HG03469 (cell line): ENCODE data around the gene TMEM50B.
"Not testable (repeated sequence)": the region's sequence is repeated elsewhere in the genome, so short reads cannot be mapped to it uniquely, and the experiment has no call there.

Experiments used
- ATAC-seq: cut with Tn5 transposase; IDR thresholded peaks from one replicate; pipeline ENCODE4 v1.9.1; 2021; ENCODE audit warnings: mild to moderate bottlenecking, moderate library complexity, moderate number of reproducible peaks; ENCODE audit not compliant: unreplicated experiment

TMEM50B gene

DNA sequence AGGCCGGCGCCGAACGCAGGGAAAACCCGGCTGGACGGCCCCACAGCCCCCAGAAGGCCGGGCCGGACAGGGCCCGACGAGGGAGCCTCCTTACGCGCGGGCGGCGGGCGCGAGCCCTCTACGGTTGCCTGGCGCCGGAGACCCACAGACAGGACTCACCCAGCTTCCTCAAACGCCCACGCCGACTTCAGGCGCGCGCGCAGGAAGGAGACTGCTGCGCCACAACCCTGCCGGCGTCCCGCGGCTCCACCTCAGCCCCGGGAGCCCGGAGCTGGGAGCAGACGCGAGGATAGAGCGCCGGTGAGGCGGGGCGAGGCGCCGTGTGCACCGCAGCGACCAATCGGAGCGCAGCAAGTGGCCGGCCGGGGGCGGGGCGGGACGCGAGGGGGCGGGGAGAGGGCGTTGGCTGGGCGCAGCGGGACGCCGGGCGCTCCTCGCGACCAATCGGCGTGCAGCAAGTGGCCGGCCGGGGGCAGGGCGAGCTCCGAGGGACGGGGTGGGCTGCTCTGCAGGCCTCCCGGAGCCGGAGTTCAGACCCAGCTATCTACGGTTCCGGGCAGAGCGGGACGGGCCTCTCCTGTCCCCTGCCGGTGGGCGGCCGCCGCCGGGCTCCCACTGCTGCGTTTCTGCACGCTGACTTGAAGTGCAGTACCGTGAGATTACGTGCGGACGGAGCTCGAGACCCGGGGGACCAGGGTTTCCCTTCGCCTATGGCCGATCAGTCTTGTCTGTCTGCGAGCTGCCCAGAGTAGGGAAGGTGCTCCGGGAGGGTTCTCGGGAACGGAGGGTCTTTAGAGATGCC is at the start of gene TMEM50B:
Gene TMEM50B (minus strand): TSS at position 296 of the 802 bp plus-strand sequence. CDS start 11,089 bp downstream, outside the sequence.
- ATAC-seq: peak; percentile 85

DNA sequence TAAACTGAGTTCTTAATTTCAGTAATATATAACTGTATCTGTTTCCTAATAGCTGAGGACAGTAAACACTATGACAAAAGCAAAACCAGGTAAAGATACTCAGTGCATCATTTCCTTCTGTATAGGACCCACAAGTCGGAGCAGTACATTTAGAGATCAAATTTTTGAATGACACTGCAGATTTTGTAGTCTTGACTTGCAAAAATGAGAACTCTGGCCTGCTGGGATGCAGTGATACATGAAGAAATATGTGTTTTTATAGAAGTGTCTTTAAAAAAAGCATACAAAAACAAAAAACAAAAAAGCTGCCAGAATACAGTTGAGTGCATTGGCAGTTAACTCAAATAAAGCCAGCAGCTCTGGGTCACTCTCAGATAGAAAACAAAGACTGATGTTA is 43.2 kb upstream of the TMEM50B start:
- ATAC-seq: no peak

DNA sequence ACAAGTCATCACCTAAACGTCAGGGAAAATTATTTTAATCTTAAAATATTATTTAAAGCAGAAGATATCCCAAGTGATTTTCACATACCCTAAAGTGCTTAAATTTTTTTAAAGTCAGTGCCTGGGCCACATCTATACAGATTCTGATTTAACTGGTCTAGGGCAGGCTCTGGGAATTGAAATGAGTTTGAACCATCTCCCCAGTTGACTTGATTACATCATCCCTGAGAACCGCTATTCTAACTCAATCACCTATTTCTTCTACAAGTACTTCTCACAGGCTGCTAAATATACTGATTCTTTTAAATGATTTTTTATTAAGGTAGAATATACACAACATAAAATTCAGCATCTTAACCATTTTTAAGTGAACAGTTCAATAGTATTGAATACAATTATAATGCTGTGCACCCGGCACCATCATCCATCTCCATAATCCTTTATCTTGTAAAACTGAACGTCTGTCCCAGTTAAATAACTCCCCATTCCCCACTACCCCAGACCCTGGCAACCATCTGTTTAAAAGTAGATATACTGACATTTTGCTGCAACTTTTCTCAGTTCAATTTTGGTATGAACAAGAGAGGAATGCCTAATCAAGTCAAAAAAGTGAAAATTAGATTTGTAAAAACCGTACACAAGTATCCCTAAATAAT is 42.7 kb upstream of the TMEM50B start:
- ATAC-seq: no peak

DNA sequence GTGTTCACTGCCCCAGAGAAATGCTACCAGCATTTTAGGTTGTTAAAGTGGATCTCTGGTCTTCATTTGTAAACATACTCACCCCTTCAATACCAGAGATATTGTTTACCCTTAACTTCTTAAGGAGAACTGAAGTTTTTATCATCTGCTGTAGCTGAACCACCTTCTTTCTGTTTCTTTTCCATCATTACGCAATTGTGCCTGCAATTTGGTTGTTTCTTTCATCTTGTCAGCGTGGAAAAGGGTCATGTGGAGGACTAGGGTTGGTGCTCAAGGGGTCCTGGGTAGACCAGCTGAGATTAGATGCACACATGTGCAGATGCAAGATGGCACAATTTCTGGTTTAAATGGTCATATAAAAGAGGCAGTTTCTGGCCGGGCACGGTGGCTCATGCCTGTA is 39.1 kb upstream of the TMEM50B start:
- ATAC-seq: no peak

DNA sequence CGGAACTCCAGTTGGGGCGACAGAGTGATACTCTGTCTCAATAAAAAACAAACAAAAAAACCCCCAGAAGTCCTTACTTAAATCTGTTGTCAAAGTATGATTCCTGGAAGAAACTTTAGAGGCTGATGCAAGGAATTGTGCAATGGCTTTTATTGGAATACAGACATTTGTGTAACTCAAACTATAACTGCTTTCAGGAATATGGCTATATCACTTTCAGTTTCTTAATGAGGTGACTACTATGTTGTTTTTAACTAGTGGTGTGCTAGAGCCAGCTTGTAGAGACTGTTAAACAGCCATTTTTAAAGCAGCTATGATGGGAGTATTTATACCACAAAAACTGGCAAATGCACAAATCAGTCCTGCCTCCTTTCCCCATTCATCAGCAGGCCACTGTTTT is 34.5 kb upstream of the TMEM50B start:
- no peak for ATAC-seq

DNA sequence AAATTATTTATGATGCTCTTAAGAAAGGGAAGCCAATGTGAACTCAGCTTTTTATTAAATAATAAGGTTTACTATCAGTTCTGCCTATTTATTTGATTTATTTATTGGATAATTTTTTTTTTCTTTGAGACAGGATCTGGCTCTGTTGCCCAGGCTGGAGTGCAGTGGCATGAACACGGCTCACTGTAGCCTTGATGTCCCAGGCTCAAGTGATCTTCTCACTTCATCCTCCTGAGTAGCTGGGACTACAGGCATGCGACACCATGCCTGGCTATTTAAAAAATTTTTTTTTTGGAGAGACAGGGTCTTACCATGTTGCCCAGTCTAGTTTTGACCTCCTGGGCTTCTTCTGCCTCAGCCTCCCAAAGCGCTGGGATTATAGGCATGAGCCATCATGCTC is 32.7 kb upstream of the TMEM50B start:
- no peak for ATAC-seq

DNA sequence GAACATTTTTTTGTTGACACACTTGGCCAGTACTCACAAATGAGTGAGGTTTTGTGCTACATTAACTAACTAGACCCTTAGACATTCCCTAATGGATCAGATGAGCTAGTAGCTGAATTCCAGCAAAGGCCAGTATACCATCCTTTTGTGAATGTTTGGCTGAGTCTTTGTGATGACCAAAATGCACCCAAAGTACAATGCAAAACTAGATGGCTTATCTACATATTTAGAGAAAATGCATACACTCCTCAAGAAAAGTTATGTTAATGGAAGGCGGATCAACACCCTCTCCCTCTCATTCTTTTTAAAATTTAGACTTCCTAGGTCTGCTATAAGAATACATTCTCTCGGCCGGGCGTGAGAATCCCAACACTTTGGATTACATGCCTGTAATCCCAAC is 31.9 kb upstream of the TMEM50B start:
- no peak for ATAC-seq

DNA sequence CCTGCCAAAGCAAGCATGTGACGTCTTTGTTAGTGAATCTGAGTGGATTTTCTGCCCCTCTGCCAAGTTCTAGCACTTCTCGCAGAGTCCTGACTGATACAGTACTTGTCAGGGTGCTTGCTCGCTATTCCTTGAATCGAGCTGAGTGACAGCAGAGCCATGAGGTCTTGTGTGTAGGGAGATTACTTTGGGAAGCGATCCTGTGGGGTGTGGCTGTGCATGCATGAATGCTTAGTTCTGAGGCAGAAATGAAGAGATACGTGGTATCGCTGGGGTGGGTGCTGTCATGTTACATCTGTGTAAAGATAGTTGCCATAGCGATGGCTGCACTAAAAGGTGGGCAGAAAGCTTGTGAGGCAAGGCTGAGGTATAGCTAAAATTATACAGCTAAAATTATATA is 31.1 kb upstream of the TMEM50B start:
- no peak for ATAC-seq

DNA sequence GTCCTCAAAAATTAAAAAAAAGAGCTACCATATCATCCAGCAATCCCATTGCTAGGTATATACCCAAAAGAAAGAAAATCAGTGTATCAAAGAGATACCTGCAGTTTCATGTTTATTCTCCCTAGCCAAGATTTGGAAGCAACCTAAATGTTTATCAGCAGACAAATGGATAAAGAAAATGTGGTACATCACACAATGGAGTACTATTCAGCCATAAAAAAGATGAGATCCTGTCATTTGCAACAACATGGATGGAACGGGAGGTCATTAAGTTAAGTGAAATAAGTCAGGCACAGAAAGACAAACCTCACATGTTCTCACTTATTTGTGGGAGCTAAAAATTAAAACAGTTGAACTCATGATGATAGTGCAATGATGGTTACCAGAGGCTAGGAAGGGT is 27.2 kb upstream of the TMEM50B start:
- ATAC-seq: not testable (repeated sequence)

DNA sequence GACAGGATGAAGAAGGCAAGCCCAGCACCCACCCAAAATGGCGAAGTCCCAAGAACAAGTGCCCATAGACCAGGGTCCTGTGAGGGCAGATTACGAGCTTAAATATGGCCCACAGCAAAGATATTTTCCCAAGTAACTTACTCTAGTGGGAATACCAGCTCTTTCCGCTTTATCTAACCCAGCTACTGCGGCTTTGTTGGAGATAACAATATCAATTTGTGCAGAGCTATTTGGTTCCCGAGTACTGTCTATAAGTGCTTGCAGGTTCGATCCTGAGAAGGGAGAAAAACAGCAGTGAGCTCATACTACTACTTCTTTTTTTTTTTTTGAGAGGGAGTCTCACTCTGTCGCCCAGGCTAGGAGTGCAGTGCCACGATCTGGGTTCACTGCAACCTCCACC is 26.1 kb upstream of the TMEM50B start:
- no peak for ATAC-seq

DNA sequence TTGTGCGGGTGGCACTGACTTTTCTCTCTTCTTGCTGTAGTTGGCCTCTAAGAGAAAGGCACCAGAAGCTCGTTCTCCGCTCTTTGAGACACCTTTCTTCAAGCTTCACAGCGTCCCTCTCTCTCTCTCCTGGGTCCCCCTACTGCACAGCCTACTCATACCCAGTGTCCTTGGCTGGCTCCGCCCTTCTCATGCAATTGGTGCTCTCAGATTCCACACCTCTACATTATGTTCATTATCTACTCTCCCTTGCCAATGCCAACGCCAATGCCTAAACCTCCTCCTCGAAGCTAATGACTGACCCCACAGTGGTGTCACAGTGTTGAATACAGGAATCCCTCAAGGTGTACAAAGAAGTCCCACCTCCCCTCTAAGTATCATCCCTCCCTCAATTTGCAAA is 16.6 kb upstream of the TMEM50B start:
- ATAC-seq: no peak

DNA sequence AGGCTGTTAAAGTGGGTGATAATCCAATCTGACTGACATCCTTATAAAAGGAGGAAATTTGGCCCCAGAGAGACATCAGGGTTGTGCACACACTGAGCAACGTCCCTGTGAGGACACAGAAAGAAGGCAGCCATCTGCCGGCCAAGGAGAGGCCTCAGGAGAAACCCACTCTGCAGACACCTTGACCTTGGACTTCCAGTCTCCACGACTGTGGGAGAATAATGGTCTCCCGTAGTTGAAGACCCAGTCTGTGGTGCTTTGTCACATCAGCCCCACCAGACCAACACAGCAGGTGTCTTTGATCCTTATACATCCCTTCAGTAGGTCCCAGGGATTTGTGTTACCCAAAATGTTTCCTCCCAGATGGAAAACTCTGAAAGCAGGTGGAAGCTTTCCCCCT is 16.0 kb upstream of the TMEM50B start:
- ATAC-seq: no peak

DNA sequence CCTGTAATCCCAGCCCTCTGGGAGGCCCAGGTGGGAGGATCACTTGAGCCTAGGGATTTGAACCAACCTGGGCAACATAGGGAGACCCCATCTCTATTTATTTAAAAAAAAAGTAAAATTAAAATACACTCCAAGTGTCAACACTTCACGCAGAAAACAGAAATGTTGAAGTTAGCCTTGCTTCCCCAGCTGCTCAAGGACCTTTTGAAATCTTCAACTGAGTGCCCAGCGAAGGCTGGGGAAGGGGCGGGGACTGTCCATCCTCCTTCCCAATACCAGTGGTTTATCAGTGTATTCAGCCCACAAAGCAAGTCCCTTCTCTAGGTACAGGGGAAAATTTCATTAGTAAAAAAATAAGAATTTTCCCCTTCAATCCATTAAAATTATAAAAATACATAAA is 14.0 kb upstream of the TMEM50B start:
- no peak for ATAC-seq

DNA sequence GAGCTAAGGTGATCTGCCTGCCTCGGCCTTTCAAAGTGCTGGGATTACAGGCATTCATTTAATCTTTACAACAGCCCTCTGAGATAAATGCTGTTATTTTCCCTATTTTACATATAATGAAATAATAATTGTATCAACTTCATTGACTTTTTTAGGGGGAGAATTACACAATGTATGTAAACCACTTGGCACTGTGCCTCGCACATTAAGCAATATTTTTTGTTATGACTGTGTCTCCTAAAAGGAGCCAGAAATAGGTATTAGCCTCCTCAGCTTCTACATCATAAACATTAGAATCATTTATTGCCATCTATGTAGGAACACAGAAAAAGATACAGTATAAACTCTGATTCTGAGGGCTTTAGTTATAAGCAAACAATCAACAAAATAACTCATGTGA is 12.8 kb upstream of the TMEM50B start:
- ATAC-seq: no peak

DNA sequence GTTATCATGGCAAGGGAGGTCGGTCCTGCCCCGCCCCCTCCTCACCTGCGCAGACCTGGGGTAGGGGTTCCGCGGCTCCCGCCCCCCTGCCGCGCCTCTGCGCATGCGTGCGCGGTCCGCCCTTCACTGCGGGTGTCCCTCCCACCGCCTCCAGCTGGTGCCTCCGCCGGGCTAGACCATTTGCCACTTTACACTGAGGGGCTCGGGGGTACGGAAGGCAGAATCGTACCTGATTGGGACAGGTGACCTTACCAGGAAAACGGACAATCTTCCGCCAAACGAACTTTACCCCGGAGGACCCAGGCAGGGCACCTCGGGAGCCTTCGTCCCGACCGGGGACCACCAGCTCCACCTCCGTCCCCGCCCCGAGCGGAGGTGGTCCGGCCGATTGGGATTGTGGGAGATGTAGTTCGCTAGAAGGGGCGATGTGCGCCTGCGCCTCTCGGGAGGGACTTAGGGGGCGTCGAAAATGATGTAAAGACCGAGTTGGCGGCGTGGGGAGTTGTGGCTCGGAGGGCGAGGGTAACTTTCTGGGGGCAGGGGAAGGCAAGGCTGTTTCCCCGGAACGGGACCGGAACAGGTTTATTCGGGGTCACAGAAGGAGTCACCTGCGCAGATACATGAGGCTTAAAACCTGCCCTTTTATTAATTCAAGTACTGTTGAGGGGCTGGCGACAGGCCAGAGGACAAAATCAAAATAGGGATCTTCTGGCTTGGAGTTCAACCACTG is 11.8 kb upstream of the TMEM50B start, which contains the start of gene DNAJC28:
Gene DNAJC28 (minus strand): TSS at position 344 of the 730 bp plus-strand sequence. CDS start 2,323 bp downstream, outside the sequence.
- ATAC-seq: peak; percentile 88

DNA sequence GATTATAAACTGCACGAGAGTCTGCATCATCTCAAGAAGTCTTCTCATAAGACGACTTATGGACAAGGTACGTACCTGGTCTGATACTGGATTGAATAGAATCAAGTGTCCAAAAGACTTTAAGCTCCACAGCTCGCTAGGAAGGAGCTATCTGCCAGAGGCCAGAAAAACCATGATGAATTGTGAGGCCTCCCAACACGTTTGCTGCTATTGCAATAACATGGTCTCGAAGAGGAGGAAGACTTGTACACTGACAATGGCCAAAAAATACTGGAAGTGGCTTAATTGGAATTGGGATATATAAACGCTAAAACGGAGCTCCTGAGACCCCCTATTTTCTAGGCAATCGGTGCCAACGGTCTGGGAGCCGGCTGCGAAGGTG is 11.2 kb upstream of the TMEM50B start:
- ATAC-seq: no peak

DNA sequence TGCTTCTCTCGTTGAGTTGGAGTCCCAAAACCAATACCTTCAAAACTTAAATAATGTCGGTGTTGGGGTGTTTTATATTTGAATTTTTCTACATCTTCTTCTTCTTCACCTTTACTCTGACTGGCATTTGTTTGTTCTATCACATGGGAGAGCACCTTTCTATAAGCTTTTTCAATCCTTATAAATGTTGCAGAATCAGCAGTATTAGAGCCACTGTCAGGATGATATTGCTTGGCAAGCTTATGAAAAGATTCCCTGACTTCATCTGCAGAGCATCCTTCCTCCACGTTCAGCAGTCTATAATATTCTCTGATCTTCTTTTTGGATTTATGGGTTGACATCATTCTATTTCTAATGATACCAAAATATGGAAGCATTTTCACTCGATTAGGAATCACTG is 9.2 kb upstream of the TMEM50B start:
- no peak for ATAC-seq

DNA sequence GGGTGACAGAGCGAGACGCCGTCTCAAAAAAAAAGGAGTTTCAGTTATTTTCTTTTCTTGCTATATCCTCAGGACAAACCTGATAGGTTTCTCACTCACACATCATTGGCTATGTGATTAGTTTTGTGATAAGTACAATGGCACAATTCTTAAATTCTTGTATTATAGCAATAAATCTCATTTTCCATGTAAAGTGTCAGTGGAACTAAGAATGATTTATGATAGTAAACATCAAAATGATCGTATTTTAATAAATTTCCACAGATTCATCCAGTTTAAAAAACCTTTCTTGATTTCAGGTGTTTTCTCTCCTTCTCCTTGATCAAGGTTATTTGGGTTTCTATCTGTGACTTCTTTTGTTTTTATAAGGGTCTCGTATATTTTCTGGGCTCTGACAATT is 8.2 kb upstream of the TMEM50B start:
- ATAC-seq: no peak

DNA sequence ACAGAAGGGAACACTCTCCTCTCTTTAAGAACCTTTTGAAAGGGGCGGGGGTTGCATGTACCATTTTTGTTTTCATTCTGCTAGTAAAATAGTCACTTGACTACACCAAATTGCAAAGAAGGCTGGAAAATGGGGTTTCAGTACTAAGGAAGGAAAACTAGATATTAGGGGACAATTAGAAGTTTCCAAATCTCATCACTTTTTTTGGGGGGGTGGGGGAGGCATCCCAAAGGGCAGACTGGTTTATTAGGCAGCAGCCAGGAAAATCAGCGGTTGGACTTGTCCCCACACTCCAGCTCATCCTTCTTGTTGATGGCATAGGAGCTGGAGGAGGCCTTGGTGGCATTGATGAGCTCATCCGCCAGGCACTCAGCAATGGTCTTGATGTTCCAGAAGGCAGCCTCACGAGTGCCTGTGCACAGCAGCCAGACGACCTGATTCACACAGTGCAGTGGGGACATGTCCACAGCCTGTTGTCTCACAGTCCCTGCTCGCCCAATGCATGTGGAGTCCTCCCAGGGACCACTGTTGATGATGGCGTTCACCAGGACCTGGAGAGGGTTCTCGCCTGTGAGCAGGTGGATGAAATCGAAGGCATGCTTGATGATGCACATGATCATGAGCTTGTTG is 1.7 kb upstream of the TMEM50B start:
- ATAC-seq: no peak

DNA sequence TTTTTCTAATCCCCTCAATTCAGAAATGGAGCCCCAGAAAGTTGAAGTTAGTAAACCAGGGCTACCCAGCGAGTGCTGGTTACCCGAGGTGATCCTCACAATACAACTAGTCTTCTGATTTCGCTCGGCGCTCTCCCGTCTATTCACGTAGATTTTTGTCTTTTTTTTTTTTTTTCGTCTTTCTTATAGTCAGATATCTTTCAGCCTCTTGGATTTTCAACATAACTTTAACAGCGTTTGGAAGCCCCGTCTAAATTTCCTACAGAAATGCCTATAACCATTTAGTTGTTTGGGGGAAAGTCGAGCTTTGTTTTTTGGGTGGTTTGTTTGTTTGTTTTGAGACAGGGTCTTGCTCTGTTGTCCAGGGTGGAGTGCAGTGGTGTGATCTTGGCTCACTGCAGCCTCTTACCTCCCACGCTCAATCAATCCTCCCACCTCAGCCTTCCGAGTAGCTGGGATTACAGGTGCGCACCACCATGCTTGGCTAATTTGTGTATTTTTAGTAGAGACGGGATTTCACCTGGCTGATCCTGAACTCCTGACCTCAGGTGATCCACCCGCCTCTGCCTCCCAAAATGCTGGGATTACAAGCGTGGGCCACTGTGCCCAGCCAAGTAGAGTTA is 818 bp upstream of the TMEM50B start:
- no peak for ATAC-seq
